ENCODE measurements around the gene HOXB9.

HOXB9 gene

GRCh38 chr17:48615963-48616716, 10.0 kb downstream of the HOXB9 start:
- H3K27me3 ChIP-seq (ENCODE audit: insufficient read depth, low read length) = peaks cover 98% of the 10 kb centered on the region
- no peaks in the 10 kb centered on the region for H3K36me3 ChIP-seq (ENCODE audit: insufficient read depth, low read length)
- no peak overlapping the region for H3K4me3 ChIP-seq (ENCODE audit: low read length)

GRCh38 chr17:48615047-48615962, 10.9 kb downstream of the HOXB9 start, which contains the start of gene HOXB8:
Gene HOXB8, minus strand, starts transcription at chr17:48615292. Its CDS starts 588 bp downstream, at chr17:48614704.
- H3K4me1 ChIP-seq (ENCODE audit: insufficient read depth, low read length) = peaks cover 6% of the 10 kb centered on the region
- no peak within 1 kb of the TSS for H3K4me3 ChIP-seq (ENCODE audit: low read length)
- H3K27me3 ChIP-seq (ENCODE audit: insufficient read depth, low read length) = peaks cover 98% of the 10 kb centered on the region
- H3K9me3 ChIP-seq (ENCODE audit: low read length) = no peaks in the 10 kb centered on the region
- no peaks in the 10 kb centered on the region for H3K36me3 ChIP-seq (ENCODE audit: insufficient read depth, low read length)
- no peak within 1 kb of the TSS for H2AFZ ChIP-seq (ENCODE audit: low read depth, low read length)

More at GRCh38 chr17:48615963-48616716, 10.0 kb downstream of the HOXB9 start:
- no peak overlapping the region for H2AFZ ChIP-seq (ENCODE audit: low read depth, low read length)
- H3K4me1 ChIP-seq (ENCODE audit: insufficient read depth, low read length) = peaks cover 6% of the 10 kb centered on the region
- H3K9me3 ChIP-seq (ENCODE audit: low read length) = no peaks in the 10 kb centered on the region

DNA sequence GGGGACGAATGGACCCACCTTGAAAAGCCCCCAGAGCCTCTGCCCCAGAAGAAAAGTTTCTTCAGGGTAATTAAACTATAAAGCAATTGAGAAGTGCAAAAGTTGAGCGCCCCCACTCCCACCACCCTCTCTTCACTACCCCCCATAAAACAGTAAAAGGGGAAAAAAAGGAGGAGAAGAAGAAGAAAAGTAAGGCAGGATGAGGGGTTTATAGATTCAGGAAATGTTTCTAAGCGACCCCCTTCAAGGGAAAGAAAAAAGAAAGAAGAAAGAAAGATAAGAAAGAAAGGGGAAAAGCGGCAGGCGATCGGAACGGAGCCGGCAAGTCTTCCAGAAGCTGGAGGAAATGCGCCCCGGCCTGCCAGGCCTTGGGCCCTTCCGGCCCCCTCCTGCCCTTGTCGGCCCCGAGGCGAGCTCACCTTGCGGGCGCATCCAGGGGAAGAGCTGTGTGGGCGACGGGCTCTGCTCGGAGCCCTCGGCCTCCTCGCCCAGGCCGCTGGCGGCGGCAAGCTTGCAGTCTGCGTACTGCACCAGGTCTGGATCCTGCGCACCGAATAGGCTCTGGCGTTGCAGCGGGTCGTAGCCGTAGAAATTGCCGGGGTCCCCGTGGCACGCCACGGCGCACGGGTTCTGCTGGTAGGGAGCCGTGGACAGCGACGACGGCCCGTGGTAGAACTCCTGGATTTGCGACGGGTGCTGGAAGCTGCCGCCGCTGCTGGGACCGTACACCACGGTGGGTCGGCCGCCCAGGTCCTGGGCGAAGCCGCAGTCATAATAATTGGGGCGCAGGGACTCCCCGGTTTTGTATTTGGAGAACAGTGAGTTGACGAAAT, 12.1 kb downstream of the HOXB9 start:
- Histone ChIP-seq H3K9me3 (ENCODE audit: low read length) (no peaks in the 10 kb centered on the region), H3K36me3 (ENCODE audit: insufficient read depth, low read length) (no peaks in the 10 kb centered on the region), H3K4me3 (ENCODE audit: low read length) (no peak overlapping the region), H3K4me1 (ENCODE audit: insufficient read depth, low read length) (peaks cover 6% of the 10 kb centered on the region), H3K27me3 (ENCODE audit: insufficient read depth, low read length) (peaks cover 98% of the 10 kb centered on the region), H2AFZ (ENCODE audit: low read depth, low read length) (no peak overlapping the region)

DNA sequence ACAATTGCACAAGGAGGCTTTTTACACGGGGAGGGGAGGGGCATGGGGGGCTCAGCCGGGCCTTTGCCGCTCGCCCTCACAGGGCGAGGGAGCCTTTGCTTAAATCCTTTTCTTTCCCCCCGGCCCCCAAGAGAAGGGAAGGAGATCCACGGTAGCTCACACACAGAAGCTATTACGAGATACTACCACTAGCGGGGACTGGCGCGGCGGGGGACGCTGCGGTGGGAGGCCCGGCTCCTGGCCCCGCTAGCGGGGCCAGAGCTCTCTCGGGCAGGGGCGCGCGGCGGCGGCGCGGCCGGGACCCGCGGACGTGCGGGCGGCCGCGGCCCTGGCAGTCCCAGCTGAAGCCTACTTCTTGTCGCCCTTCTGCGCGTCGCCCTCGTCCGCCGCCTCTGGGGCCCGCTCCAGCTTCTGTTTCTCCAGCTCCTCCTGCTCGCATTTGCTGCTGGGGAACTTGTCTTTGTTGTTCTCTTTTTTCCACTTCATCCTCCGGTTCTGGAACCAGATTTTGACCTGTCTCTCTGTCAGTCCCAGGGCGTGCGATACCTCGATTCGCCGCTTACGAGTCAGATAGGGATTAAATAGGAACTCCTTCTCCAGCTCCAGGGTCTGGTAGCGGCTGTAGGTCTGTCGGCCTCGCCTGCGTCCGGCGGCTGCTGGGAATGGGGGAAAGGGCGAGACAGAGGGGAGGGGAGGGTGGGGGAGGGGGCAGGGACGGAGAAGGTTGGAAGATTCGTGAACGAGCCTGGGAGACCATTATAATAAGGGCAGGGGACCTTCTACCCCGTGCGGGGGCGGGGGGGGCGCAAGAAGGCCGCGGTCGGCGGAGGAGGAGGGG, 13.1 kb downstream of the HOXB9 start:
- Histone ChIP-seq H3K27me3 (ENCODE audit: insufficient read depth, low read length) (peaks cover 97% of the 10 kb centered on the region), H2AFZ (ENCODE audit: low read depth, low read length) (no peak overlapping the region), H3K9me3 (ENCODE audit: low read length) (no peaks in the 10 kb centered on the region), H3K4me1 (ENCODE audit: insufficient read depth, low read length) (peaks cover 6% of the 10 kb centered on the region), H3K36me3 (ENCODE audit: insufficient read depth, low read length) (no peaks in the 10 kb centered on the region), H3K4me3 (ENCODE audit: low read length) (peak overlapping the region; percentile 1)

DNA sequence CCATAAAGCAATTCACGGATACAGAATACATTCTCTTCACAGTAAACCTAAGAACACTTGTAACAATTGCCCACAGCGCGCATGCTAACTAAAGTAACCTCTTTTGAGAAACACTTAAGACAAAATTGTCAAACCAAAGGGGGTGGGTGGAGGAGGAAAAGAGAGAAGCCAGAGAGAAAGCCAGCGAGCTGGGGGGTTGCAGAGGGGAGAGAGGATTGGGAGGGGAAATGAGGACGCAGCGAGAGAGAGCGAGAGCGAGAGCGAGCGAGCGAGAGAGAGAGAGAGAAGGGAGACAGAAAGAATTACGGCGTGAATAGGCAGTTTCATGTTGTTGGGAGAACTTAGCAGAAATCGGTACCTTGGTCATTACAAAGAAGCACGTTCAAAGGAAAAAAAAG, 13.7 kb downstream of the HOXB9 start:
- peaks cover 6% of the 10 kb centered on the region for H3K4me1 ChIP-seq (ENCODE audit: insufficient read depth, low read length)
- H2AFZ ChIP-seq (ENCODE audit: low read depth, low read length) = no peak overlapping the region
- H3K4me3 ChIP-seq (ENCODE audit: low read length) = no peak overlapping the region
- H3K9me3 ChIP-seq (ENCODE audit: low read length) = no peaks in the 10 kb centered on the region
- H3K36me3 ChIP-seq (ENCODE audit: insufficient read depth, low read length) = no peaks in the 10 kb centered on the region
- peaks cover 96% of the 10 kb centered on the region for H3K27me3 ChIP-seq (ENCODE audit: insufficient read depth, low read length)

DNA sequence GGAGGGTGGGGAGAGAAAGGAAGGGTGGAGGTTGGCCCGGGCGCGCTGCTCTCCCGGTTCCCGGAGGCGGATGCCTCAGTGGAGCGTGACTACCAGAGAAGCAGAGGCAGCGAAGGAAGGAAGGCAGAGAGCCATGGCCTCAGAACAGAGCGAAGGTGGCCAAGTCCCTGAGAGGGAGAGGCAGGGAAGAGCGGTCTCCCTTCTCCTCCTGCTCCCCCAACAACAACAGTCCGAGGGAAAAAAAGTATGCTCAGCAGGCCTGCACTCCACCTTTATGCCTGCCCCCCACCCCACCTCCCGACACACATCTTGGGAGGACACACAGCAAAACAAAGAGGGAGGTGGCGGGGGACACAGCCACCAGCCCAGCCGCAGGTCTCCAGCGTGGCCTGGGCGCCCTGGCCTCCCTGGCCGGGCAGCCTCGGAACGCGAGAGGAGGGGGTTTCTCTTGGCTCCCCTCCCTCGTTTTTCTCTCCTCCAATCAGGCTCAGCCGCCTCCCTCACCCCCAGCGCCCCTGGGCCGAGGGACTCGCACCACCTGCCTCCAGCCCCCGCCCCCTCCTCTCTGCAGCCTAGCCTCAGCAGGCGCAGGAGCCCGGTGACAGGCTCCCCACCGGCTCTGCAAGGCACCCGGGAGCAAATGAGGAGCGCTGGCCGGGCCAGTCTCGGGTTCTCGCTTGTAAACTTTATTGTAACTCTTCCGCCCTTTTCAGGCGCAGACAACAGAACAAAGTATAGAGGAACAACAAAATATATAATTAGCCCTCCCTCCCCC, 14.3 kb downstream of the HOXB9 start:
- peaks cover 6% of the 10 kb centered on the region for H3K4me1 ChIP-seq (ENCODE audit: insufficient read depth, low read length)
- peaks cover 96% of the 10 kb centered on the region for H3K27me3 ChIP-seq (ENCODE audit: insufficient read depth, low read length)
- H3K9me3 ChIP-seq (ENCODE audit: low read length) = no peaks in the 10 kb centered on the region
- no peak overlapping the region for H2AFZ ChIP-seq (ENCODE audit: low read depth, low read length)
- H3K36me3 ChIP-seq (ENCODE audit: insufficient read depth, low read length) = no peaks in the 10 kb centered on the region
- no peak overlapping the region for H3K4me3 ChIP-seq (ENCODE audit: low read length)

DNA sequence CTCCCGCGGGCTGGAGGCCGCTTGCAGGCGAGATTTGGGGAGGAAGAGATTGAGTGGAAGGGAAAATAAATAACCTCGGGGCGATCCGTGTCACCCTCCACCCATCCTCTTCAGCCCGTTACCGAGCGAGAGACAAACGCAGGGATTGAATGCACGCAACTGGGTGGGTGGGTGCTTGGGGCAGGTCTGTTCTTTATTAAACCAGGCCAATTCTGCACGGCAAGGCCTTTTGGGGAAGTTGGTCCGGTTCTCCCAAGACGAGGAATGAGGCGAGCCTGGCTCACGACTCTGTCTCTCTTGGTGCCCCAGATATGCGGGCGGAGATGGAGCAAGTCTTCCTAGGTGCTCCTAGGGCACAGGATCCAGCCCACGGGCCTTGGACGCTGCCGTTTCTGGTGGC, 14.9 kb downstream of the HOXB9 start:
- H3K4me1 ChIP-seq (ENCODE audit: insufficient read depth, low read length) = peaks cover 6% of the 10 kb centered on the region
- H3K27me3 ChIP-seq (ENCODE audit: insufficient read depth, low read length) = peaks cover 96% of the 10 kb centered on the region
- no peak overlapping the region for H3K4me3 ChIP-seq (ENCODE audit: low read length)
- no peaks in the 10 kb centered on the region for H3K36me3 ChIP-seq (ENCODE audit: insufficient read depth, low read length)
- no peak overlapping the region for H2AFZ ChIP-seq (ENCODE audit: low read depth, low read length)
- H3K9me3 ChIP-seq (ENCODE audit: low read length) = no peaks in the 10 kb centered on the region

DNA sequence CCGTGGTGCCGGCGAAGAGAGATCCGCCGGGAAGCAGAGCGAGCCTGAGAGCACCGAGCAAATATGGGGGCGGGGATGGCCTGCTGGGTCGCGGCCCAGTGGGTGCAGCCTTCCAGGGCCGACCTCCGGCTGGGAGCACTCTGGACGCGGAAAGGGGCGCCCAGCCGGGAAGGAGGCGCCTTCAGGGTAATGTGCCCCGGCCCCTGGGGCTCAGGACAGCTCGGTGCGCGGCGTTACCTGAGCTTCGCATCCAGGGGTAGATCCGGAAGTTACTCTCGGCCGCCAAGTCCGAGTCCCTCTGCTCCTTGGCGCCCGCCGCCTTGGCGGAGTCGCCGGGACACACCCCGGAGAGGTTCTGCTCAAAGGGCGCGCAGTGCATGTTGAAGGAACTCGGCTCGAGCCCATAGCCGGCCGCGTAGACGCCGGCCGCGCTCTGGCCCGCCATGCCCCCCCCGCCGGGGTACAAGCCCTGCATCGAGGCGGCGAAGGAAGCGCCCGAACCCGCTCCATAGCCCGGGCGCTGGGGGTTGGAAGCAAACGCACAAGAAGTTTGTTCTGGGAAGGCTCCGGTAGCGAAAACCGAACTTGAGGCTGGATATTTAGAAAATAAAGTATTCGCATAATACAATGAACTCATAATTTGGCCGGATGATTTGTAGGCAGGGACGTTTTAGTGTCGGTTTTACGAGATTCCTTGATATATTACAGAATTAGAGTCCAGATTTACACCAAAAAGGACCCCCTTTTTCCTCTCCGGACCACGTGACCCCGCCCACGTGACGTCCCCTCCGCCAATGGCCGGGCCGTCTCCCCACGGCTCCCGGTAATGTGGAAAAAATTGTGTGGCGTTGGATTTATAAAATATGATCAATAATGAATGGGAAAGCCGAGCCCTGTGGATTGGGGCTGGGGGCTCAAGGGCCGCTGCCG, 15.6 kb downstream of the HOXB9 start, which contains the start of gene HOXB7:
HOXB7 (minus strand) TSS at position 736 of the 930 bp plus-strand sequence; CDS start at position 637, 99 bp downstream.
- H3K4me3 ChIP-seq (ENCODE audit: low read length) = peak within 1 kb of the TSS; percentile 29
- H3K36me3 ChIP-seq (ENCODE audit: insufficient read depth, low read length) = no peaks in the 10 kb centered on the region
- no peaks in the 10 kb centered on the region for H3K9me3 ChIP-seq (ENCODE audit: low read length)
- H3K4me1 ChIP-seq (ENCODE audit: insufficient read depth, low read length) = peaks cover 6% of the 10 kb centered on the region
- peaks cover 96% of the 10 kb centered on the region for H3K27me3 ChIP-seq (ENCODE audit: insufficient read depth, low read length)
- H2AFZ ChIP-seq (ENCODE audit: low read depth, low read length) = peak within 1 kb of the TSS; percentile 30

DNA sequence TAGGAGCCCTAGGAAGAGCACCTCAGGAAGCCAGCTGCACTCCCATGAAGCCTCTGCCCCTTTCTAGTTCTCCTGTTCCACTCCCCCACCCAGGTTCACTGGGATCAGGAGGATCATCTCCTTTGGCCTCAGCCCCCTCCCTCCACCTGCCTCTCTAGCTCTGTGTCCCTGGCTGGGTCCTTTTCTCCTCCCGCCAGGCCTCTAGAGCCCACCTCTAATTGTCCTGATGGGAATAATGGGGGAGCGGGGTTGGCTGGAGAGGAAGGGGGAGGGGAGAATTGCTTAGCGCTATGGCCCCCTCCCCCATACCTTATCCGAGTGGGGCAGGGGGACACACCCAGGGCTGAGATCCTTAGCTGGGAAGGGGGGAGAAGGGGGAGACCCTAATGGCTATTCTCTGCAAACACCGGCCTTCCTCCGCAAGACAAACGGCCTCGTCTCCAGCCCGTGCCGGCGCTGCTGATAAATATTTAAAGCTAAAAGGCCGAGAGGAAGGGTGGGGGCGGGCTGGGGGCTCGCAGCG, 16.3 kb downstream of the HOXB9 start:
- no peaks in the 10 kb centered on the region for H3K36me3 ChIP-seq (ENCODE audit: insufficient read depth, low read length)
- H3K27me3 ChIP-seq (ENCODE audit: insufficient read depth, low read length) = peaks cover 96% of the 10 kb centered on the region
- H3K4me1 ChIP-seq (ENCODE audit: insufficient read depth, low read length) = peaks cover 6% of the 10 kb centered on the region
- H2AFZ ChIP-seq (ENCODE audit: low read depth, low read length) = no peak overlapping the region
- H3K4me3 ChIP-seq (ENCODE audit: low read length) = no peak overlapping the region
- H3K9me3 ChIP-seq (ENCODE audit: low read length) = no peaks in the 10 kb centered on the region

DNA sequence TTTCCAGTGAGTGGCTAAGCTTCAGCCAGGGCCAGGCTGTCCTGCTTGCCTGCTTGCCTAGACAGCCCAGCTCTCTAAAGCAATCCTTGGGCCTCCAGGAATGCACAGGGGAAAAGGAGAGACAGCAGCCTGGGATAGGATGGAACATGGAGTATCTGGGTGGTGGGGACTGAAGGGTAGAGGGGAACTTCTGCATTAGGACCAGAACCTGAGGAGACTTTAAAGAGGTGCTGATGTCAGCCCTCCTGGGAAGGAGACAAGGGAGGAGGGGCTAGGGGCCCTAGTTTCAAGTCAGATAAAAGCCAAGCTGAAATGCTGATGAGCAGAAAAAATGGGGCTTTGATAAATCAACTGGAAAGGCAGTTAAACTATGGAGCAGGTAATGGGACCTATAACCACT, 17.1 kb downstream of the HOXB9 start:
- Histone ChIP-seq H3K4me1 (ENCODE audit: insufficient read depth, low read length) (peaks cover 6% of the 10 kb centered on the region), H3K27me3 (ENCODE audit: insufficient read depth, low read length) (peaks cover 96% of the 10 kb centered on the region), H3K4me3 (ENCODE audit: low read length) (no peak overlapping the region), H3K9me3 (ENCODE audit: low read length) (no peaks in the 10 kb centered on the region), H3K36me3 (ENCODE audit: insufficient read depth, low read length) (no peaks in the 10 kb centered on the region), H2AFZ (ENCODE audit: low read depth, low read length) (no peak overlapping the region)

DNA sequence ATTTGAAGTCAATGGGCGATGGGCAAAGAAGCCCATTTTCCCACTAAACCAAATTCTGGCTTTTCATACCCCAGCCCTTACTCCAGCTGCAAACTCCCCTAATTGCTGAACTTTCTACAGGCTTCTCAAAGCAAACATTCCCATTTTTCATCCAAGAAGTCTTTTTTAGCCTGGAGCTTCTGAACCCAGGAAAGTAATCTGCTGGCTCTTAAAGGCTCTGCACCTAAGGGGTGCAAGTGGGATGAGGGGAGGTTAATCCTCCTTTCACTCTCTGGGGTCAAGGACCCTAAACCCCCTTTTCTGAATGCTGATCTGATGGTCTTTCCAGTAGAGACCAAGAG, 17.7 kb downstream of the HOXB9 start:
- Histone ChIP-seq H3K27me3 (ENCODE audit: insufficient read depth, low read length) (peaks cover 96% of the 10 kb centered on the region), H2AFZ (ENCODE audit: low read depth, low read length) (no peak overlapping the region), H3K36me3 (ENCODE audit: insufficient read depth, low read length) (no peaks in the 10 kb centered on the region), H3K4me1 (ENCODE audit: insufficient read depth, low read length) (peaks cover 6% of the 10 kb centered on the region), H3K4me3 (ENCODE audit: low read length) (no peak overlapping the region), H3K9me3 (ENCODE audit: low read length) (peaks cover 2% of the 10 kb centered on the region)

Data from neuron (in vitro differentiated cells).